ENCODE results near the gene HSBP1.

GRCh38 chr16:83785455-83785854 lies 22.3 kb upstream of the HSBP1 start:
- TF ChIP-seq CTCF (conservative IDR thresholded peaks at IDR 0.05; ENCODE audit: low read depth, low read length) (no peak), EZH2 (IDR thresholded peaks at IDR 0.05; ENCODE audit: borderline replicate concordance, low read depth, low read length, poor library complexity, severe bottlenecking) (no peak)
